ENCODE data around the gene SANBR.

SANBR gene

DNA sequence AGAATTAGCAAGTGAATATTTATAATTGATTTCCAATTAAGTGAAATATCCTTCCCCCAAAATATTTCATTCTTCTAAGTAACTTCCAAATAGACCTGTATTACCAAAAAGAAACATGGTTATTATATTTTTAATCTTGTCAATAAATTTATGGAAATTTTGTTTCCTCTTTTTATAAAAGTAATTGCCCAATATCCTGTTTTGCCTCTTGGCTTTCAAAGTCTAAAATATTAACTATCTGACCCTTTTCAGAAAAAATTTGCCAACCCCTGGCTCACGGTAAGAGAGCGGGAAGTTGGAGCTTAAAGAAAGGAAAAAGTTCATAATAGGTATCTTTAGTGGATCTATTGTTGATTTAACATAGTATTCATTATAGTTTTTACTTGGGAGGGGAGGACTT, 20.4 kb upstream of the SANBR start:
- no peak overlapping the region for H3K4me3 ChIP-seq (ENCODE audit: low read depth, low read length)
- no peak for TF ChIP-seq CTCF (IDR thresholded peaks at IDR 0.05)
- H2AFZ ChIP-seq = no peak overlapping the region
- H3K4me1 ChIP-seq = no peaks in the 10 kb centered on the region
- H3K9me3 ChIP-seq (ENCODE audit: control insufficient read depth, low read length) = no peaks in the 10 kb centered on the region
- no peak overlapping the region for H3K27ac ChIP-seq
- no peaks in the 10 kb centered on the region for H3K79me2 ChIP-seq
- no peak overlapping the region for H3K9ac ChIP-seq
- no peaks in the 10 kb centered on the region for H3K27me3 ChIP-seq (ENCODE audit: control insufficient read depth, insufficient read depth, low read length)
- no peaks in the 10 kb centered on the region for H3K36me3 ChIP-seq (ENCODE audit: control insufficient read depth, insufficient read depth, low read length)
- no peak overlapping the region for H3K4me2 ChIP-seq (ENCODE audit: low read length)

GRCh38 chr2:61045999-61046398, 19.7 kb upstream of the SANBR start:
- Histone ChIP-seq H3K79me2 (no peaks in the 10 kb centered on the region), H2AFZ (no peak overlapping the region), H3K4me3 (ENCODE audit: low read depth, low read length) (no peak overlapping the region), H3K4me2 (ENCODE audit: low read length) (no peak overlapping the region), H3K9ac (no peak overlapping the region), H3K27ac (no peak overlapping the region), H3K4me1 (no peaks in the 10 kb centered on the region), H3K36me3 (ENCODE audit: control insufficient read depth, insufficient read depth, low read length) (no peaks in the 10 kb centered on the region), H3K27me3 (ENCODE audit: control insufficient read depth, insufficient read depth, low read length) (no peaks in the 10 kb centered on the region), H3K9me3 (ENCODE audit: control insufficient read depth, low read length) (no peaks in the 10 kb centered on the region)
- no peak for TF ChIP-seq CTCF (IDR thresholded peaks at IDR 0.05)

DNA sequence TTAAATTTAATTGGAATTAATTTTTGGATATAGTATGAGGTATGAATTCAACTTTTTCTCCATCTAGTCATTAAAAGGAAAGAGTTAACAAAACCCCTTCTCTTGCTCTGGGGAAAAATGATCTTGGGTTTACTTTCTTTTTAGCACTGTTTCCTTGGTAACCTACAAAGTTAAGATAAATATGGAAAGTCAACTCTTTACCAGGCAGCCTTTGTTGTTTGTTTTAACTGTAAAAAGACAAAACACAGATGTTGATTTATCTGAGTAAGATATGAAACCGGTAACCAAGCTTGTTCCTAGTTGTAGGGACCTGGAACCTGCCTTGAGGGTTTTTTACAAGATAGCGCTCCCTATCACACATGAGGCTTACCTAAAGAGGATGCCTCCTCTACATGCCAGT, 10.1 kb upstream of the SANBR start:
- H2AFZ ChIP-seq = no peak overlapping the region
- no peak for TF ChIP-seq CTCF (IDR thresholded peaks at IDR 0.05)
- no peak overlapping the region for H3K9ac ChIP-seq
- H3K4me1 ChIP-seq = no peaks in the 10 kb centered on the region
- H3K4me2 ChIP-seq (ENCODE audit: low read length) = no peak overlapping the region
- no peaks in the 10 kb centered on the region for H3K36me3 ChIP-seq (ENCODE audit: control insufficient read depth, insufficient read depth, low read length)
- no peaks in the 10 kb centered on the region for H3K27me3 ChIP-seq (ENCODE audit: control insufficient read depth, insufficient read depth, low read length)
- H3K27ac ChIP-seq = no peak overlapping the region
- H3K9me3 ChIP-seq (ENCODE audit: control insufficient read depth, low read length) = no peaks in the 10 kb centered on the region
- H3K4me3 ChIP-seq (ENCODE audit: low read depth, low read length) = no peak overlapping the region
- H3K79me2 ChIP-seq = no peaks in the 10 kb centered on the region

DNA sequence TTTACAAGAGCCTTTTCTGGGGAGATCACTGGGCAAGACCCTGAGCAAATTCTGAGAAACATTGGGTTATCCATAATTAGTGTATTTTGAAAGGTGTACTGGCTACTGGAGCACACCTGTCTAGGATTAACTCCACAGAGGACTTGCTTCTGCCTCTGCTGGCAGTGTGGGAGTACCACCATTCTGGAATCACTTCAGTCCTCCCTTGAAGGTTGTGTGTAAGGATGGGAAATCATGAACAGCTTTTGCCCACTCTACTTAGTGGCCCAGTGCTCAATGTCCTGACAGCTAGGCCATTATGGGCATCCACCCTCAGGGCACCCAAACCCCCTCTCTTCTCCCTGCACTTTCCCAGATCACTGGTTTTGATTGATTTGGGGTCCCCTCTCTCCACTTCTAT, 8.1 kb upstream of the SANBR start:
- Histone ChIP-seq H3K27me3 (ENCODE audit: control insufficient read depth, insufficient read depth, low read length) (no peaks in the 10 kb centered on the region), H3K79me2 (no peaks in the 10 kb centered on the region), H3K27ac (no peak overlapping the region), H3K9me3 (ENCODE audit: control insufficient read depth, low read length) (no peaks in the 10 kb centered on the region), H2AFZ (no peak overlapping the region), H3K4me1 (no peaks in the 10 kb centered on the region), H3K4me3 (ENCODE audit: low read depth, low read length) (no peak overlapping the region), H3K36me3 (ENCODE audit: control insufficient read depth, insufficient read depth, low read length) (no peaks in the 10 kb centered on the region), H3K4me2 (ENCODE audit: low read length) (no peak overlapping the region), H3K9ac (no peak overlapping the region)
- TF ChIP-seq CTCF (IDR thresholded peaks at IDR 0.05) = no peak

DNA sequence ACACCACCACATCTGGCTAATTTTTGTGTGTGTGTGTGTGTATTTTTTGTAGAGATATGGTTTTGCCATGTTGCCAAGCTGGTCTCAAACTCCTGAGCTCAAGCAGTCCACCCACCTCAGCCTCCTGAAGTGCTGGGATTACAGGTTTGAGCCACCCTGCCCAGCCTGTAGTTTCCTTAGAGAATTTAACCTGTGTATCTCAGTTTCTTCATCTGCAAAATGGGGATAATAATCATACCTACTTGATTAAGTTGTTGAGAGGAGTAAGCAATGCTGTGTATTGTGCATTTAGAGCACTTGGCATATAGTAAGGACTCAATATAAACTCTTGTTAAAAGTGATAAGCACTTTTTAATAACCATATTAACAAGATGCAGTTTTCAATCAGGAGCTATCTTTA, 6.3 kb upstream of the SANBR start:
- Histone ChIP-seq H3K4me3 (ENCODE audit: low read depth, low read length) (no peak overlapping the region), H3K9ac (no peak overlapping the region), H3K27ac (no peak overlapping the region), H3K27me3 (ENCODE audit: control insufficient read depth, insufficient read depth, low read length) (no peaks in the 10 kb centered on the region), H3K79me2 (no peaks in the 10 kb centered on the region), H3K4me2 (ENCODE audit: low read length) (no peak overlapping the region), H3K4me1 (no peaks in the 10 kb centered on the region), H2AFZ (no peak overlapping the region), H3K36me3 (ENCODE audit: control insufficient read depth, insufficient read depth, low read length) (no peaks in the 10 kb centered on the region), H3K9me3 (ENCODE audit: control insufficient read depth, low read length) (no peaks in the 10 kb centered on the region)
- TF ChIP-seq CTCF (IDR thresholded peaks at IDR 0.05) = no peak
